Measurements from ENCODE around the gene STK11IP.

The STK11IP gene

DNA sequence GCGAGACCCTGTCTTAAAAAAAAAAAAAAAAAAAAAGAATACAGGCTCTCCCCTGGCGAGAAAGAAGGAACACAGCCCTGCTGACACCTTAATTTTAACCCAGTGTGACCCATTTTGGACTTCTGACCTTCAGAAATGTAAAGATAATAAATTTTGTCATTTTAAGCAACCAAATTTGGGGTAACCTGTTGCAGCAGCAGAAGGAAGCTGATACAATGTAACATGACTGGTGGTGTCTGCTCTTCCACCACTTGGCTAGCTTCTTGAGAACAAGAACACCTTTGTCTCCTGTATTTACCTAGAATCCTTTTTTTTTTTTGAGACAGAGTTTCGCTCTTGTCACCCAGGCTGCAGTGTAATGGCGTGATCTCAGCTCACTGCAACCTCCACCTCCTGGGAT is 6.6 kb upstream of the STK11IP start:
- no peak for DNase-seq

DNA sequence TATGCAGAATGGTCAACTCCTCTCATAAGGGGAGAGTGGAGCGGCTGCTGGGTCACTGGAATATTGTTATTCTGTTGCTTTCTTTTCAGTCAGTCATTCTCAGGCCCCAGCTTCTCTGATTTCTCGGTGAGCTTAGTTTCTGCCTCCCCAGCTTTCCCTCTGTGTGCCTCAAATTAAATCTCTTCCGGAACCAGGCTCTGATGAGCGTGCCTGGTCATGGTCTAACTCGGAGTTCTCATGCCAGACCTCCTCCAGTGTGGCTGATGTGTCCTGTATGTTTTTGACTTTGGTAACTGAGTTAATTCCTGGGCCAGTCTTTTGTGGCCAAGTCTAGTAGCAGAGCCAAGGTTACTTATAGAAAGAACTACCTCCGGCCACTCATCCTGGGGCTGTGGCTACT is 4.9 kb upstream of the STK11IP start:
- DNase-seq = no peak

DNA sequence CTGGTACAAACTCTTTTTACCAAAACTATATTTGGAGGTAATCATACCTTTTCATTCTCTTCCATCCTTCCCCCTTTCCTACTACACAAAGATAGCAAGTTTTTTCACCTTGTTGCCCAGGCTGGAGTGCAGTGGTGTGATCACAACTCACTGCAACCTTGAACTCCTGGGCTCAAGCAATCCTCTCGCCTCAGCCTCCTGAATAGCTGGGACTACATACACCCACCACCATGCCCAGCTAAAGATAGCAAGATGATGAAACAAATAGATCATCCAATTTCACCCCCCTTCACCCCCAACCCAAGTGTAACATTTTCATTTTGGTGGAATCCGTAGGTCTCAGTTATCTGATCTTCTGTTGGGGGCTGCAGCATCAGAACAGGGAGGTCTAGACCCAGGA is 4.5 kb upstream of the STK11IP start:
- no peak for DNase-seq

DNA sequence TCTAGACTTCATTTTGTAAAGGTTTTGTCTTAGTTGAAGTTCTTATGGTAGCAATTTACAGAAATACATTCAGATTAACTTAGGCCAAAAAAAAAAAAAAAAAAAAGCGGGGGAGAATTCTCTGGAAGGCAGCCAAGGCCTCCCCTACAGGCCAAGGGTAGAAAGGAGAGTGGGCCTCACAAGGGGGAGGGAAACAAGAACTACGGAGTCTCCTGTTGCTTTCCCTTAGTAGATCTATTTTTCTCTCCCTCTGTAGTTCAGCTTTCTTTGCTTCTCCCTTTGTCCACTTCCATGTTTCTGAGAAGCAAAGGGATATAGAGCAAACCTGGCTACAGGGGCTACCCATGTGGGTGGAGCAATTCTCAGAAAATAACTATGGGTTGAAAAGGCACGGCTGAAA is 2.4 kb upstream of the STK11IP start:
- DNase-seq = no peak

DNA sequence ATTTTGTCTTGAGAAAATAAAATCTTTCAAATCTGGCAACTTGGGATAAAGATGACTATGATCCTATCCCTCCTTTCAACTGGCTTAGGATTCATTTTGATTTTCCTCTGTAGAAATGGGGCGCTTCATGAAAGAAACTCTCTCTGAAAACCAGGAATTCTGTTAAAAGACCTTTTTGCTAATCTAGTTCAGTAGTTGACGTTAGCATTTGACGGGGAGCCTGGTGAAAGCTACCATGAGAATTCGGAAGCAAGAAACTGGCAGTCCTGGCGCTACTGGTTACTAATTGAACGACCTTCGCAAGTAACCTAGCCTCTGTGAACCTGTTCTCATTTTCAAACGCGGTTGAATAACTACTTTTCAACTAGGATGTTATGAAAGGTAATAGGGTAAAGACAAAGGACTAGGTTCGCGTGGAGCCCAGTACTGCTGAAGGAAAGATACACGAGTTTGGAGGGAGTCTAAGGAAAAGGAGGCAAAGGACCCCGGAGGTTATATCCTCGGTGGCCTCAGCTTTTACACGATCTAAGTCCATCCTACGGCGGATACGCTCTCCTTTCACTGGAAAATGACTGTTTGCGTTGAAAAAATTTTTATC is 604 bp upstream of the STK11IP start:
- DNase-seq = peak; percentile 8

DNA sequence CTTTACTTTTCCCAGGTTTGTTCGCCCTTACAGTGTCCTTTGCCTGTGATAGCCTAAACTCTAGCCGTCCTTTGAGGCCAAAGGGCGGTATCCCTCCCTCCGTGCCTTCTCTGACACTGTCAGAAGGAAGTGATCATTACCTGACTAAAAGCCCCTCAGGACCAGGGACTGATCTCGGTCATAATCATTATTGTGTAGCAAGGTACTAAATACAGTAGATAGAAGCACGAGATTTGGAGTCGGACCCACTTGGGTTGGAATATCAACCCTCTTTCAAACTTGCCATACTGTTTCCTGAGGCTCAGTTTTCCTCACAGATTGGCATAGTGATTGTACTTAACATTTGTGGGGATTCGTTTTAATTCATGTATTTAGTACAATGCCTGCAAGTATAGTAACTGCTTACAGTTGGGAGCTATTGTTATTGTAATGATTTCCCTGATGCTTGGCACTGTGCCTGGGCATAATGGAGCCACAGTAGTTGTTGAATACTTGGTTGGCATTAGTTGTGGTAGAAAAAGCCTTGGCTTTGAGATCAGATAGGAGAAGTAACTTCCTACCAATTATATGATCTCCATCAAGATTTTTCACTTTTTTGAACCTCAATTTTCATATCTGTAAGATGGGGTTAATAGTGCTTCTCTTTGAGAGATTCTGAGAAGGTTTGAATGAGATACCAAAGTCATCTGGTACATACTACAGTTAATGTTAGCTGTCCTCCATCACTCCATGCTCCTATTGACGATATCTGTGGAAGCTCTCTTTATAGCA is 836 bp downstream of the STK11IP start:
- DNase-seq = no peak

DNA sequence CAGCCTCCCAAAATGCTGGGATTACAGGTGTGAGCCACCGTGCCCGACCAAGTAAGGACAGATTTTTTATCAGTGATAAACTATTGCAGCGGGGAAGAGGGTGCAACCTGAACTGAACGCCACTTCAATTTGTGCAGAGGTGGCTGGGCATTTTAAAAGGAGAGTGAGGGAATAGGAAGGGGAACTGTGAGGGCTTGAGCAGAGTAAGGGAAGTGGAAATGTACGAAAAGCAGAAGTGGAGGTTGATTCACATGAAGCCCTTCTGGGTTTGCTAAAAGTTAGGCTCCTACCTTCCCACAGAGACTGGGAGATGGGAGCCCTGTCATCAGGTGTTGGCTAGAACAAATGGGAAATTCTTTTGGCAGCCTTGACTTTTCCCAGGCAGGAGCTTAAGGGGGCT is 6.1 kb downstream of the STK11IP start:
- DNase-seq = no peak

DNA sequence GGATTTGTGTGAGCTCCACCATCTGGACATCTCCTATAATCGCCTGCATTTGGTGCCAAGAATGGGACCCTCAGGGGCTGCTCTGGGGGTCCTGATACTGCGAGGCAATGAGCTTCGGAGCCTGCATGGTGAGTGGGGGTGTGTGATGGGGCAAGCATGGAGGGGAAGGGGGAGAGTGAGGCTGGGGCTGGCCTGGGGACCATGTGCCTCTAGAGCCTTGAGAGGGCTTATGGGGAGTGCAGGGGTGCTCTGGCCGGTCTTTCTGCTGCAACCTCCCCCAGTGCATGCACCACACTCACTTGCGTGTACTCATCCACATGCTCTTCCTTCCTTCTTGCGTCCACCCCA is 7.9 kb downstream of the STK11IP start:
- DNase-seq = no peak

DNA sequence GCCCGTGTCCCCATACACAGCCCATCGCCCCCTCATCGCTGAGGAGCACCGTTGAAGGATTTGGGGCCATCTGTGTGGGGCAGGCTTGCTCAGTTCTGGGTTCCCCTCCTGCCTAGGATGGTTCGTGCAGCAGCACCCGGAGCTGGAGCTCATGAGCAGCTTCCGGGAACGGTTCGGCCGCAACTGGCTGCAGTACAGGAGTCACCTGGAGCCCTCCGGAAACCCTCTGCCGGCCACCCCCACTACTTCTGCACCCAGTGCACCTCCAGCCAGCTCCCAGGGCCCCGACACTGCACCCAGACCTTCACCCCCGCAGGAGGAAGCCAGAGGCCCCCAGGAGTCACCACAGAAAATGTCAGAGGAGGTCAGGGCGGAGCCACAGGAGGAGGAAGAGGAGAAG is 10.3 kb downstream of the STK11IP start:
- DNase-seq = no peak

DNA sequence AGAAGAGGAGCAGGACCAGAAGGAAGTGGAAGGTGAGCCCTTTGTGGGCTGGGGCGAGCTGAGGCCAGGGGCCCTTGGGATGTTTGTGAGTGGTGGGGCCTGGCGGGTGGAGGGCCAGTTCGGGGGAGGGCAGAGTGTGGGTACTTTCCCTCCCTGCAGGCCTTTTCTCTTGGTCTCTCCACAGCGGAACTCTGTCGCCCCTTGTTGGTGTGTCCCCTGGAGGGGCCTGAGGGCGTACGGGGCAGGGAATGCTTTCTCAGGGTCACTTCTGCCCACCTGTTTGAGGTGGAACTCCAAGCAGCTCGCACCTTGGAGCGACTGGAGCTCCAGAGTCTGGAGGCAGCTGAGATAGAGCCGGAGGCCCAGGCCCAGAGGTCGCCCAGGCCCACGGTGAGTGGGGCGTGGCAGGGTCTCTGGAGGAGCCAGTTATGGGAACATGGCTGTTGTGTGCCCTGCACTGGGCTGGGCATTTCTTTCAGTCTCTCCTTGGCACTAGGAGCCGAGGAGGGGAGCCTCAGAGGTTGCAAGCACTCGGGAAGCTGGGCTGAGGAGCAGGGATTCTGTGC is 10.8 kb downstream of the STK11IP start:
- DNase-seq = no peak

DNA sequence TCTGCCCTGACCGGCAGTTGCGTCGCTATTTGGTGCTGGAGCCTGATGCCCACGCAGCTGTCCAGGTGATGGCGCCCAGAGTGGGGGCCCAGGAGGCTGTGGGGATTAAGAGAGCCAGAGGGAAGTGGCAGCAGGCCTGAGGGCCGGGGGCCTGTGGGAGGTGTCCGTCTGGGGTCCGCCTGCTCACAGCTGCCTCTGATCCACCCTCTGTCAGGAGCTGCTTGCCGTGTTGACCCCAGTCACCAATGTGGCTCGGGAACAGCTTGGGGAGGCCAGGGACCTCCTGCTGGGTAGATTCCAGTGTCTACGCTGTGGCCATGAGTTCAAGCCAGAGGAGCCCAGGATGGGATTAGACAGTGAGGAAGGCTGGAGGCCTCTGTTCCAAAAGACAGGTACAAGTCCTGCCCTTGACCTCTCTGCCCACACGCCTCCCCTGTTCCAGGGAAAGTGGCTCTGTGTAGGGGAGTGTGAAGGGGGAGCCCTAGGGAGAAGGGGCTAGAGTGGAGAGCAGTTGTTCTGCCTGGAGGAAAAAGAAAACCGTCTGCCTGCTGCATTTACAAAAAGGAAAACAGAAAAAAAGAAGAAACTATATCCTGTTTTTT is 11.6 kb downstream of the STK11IP start:
- DNase-seq = no peak

DNA sequence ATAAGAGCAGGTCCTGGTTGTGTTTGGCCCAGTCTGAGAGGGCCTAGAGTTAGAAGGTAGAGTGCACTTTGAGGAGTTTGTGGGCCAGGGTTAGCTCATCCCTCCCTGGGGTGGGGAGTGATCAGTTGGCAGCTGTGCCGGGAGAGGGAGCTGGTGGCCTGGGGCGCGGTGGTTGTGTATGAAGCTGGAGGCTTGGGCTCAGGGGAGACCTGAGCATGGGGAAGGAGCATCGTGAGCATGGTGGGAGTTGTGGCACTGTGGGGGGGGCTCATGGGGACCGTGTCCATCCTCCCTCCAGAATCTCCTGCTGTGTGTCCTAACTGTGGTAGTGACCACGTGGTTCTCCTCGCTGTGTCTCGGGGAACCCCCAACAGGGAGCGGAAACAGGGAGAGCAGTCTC is 13.6 kb downstream of the STK11IP start:
- DNase-seq = no peak

DNA sequence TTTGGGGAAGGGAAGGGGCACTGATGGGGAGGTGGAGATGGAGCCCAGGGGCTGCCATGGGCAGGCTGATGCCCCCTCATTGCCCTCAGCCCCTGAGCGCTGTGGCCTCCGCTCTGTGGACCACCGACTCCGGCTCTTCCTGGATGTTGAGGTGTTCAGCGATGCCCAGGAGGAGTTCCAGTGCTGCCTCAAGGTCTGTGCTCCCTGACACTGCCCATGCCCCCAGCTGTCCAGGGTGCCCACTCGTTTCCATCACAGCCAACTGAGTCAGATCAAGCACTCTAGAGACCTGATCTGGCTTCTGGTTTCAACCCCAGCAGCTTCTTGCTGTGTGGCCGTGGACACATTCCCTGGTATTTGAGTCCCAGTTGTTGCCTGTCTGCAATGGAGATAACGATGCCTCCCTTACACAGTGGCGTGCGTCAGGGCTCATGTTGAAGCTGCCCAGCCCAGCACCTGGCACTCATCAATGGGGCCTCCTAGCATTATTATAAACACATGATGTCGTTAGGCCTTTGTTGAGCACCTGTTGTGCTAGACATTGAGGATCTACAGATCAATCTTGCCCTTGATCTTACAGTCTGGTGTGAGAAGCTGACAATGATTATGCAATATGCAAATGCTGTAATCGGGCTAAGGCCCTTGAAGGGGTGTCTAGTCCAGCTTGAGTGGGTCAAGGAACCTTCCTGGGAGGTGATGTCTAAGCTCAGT is 14.4 kb downstream of the STK11IP start:
- no peak for DNase-seq

DNA sequence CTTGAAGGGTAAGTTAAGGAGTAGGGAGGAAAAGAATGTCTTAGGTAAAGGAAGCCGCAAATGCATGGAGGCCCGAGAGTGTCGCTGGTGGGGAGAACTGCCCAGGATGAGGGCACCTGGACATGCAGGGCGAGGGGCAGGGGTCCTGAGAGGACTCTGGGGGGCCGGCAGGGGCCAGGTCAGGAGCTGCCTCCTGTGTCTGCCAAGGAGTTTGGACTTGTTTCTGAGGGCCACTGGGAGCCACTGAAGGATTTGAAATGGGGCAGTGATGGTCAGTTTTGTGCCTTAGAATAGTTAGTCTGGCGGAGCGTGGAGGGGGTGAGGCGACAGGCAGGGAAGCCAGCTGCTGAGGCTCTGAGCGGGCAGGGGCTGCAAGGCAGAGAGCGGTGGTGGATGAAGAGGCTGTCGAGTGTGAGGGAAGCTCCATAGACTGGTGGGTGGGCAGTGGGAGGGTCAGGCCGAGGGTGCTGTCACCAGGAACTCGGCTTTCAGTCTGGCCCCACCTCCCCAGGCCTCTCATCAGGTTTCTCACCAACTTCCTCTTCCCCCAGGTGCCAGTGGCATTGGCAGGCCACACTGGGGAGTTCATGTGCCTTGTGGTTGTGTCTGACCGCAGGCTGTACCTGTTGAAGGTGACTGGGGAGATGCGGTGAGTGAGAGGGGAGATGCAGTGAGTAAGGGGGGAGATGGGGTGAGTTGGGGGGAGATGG is 15.1 kb downstream of the STK11IP start:
- DNase-seq = no peak

DNA sequence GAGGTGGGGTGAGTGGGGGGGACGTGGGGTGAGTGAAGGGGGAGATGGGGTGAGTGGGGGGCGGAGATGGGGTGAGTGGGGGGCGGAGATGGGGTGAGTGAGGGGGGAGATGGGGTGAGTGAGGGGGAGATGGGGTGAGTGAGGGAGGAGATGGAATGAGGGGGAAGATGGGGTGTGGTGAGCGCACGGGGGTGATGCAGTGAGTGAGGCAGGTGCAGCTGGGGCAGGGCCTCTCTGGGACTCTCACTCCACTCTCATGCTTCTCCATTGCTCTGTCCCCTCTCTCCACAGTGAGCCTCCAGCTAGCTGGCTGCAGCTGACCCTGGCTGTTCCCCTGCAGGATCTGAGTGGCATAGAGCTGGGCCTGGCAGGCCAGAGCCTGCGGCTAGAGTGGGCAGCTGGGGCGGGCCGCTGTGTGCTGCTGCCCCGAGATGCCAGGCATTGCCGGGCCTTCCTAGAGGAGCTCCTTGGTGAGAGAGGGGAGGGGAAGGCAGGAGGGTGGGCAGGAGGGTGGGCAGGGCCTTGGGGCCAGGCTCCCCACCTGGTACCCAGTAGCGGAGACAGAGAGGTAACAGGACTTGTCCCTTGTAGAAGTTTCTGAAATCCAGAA is 15.9 kb downstream of the STK11IP start:
- DNase-seq = no peak

DNA sequence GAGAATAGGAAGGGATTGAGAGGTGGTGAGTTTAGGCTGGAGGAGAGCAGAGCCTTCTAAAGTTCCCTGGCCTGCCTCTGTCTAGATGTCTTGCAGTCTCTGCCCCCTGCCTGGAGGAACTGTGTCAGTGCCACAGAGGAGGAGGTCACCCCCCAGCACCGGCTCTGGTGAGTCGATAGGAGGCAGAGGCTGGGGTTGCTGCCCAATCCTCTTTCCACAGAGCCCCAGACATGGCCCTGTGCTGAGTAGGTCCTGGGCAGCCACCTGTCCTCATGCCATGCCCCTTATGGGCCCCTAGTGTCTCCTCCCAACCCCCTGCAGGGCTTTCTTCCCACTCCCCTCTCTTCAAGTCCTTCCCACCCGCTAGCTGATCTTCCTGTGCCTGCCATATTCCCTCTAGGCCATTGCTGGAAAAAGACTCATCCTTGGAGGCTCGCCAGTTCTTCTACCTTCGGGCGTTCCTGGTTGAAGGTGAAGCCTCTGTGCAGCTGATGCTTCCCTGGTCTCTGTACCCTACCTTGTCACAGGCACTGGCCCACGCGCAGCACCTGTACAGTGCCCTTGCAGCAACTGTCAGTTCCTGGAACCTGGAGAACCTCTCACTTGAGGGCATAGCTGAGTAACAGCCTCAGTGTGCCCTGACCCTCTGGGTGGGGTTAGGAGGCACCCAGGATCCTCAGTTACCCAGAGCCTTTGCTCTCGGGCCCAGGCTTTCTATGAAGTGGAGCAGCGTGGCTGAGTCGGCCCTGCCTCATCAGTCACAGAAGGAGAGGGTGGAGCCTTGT is 16.6 kb downstream of the STK11IP start:
- DNase-seq = no peak

DNA sequence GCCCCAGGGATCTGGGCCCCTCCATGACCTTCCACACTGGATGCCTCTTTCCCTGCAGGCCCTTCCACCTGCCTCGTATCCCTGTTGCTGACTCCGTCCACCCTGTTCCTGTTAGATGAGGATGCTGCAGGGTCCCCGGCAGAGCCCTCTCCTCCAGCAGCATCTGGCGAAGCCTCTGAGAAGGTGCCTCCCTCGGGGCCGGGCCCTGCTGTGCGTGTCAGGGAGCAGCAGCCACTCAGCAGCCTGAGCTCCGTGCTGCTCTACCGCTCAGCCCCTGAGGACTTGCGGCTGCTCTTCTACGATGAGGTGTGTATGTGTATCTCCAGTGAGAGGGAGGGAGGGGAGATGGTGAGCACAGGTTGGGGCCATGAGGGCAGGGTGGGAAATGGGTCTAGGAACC is 17.4 kb downstream of the STK11IP start:
- DNase-seq = no peak

DNA sequence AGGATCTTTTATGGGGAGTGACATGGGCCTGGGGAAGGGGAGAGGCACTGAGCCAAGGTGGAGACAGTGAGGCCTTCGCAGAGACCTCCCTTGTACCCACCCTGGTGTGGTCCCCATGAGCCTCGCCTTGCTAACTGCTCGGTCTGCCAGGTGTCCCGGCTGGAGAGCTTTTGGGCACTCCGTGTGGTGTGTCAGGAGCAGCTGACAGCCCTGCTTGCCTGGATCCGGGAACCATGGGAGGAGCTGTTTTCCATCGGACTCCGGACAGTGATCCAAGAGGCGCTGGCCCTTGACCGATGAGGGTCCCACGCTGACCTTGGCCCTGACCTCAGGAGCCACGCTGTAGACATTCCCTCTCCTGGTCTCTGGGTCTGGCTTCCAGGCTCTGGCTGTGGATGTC is 18.2 kb downstream of the STK11IP start:
- DNase-seq = no peak

DNA sequence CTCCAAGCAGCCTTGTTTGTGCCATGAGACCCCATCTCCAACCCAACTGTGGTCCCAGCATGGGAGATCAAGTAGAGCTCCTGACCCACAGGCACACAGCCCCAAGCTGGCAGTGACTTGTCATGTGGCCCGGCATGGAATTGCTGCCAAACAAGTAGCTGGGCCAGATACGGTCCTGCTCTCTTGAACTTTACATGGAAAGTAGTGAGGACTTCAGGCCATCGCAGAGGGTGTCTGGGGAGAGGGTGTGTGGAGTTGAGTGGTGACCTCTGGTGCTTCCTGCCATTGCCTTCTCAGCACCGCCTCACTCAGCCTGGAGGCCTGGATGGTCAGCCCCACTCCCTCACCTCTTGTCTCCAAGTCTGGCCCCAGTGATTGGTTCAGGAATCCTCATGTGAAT is 18.9 kb downstream of the STK11IP start:
- no peak for DNase-seq

DNA sequence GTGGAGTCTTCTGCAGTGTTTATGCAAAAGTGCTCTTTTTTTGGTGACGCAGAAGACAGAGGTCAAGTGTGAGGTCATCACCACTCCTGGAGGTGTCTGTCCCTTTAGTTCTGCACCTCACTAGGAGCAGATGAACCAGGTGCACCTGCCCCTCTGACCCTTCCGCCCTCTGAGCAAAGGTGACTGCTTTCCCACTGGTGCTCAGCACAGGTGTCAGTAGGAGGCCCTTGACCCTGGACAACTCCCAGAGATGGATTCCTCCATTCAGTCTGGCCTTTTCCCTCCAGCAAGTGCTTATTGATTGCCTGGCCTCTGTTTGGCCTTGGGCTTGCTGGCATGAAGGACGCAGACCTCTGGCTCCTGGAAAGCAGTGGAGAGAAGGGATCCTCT is 21.1 kb downstream of the STK11IP start:
- no peak for DNase-seq

DNA sequence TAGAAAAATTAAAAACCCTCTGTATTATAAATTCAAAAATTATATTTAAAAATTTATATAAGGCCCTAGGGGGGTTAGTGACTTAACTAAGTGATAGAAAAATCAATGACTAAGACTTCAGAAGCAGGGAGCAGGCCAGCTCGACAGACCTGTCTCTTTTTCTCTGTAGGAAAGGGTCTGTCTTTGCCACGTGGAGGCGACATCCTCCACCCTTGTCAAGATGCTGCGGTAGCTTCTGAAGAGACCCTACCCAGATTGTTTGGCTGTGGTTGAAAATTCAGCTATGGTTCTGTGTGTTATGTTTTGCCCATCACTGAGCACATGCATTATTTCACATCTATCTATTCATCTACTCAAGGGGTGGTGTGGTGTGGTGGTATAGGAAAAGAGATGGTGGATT is 21.6 kb downstream of the STK11IP start:
- DNase-seq = no peak

DNA sequence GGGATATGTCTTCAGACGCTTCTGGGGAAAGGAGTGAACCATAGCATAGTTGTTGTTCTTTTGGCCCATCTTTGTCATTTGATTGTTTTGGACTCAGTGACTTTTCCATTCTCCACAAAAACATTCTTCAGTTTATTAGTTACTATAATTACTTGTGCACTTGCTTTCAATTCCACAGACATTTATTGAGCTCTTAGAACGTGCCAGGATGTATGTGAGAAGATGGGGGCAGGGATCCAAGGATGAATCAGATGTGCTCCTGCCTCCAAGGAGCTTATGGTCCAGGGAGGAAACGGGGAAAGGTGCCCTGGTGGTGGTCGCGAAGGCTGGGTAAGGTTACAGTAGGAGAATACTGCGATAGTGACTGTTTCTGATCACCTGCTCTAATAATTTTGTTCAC is 22.9 kb downstream of the STK11IP start:
- no peak for DNase-seq

All from stimulated activated CD4-positive, alpha-beta T cell treated with anti-CD3 and anti-CD28 coated beads, Interleukin-15, amount 100 ng/mL, for 24 hours (primary cell).